ENCODE data around the gene ABHD13. TPM values are rescaled to one million over a fixed set of nuclear protein-coding genes. Genes with fewer than 3 reads are reported as not detected.
A peak's percentile ranks its signal among the peaks of the same experiment; 100 is the strongest.
"Not testable (repeated sequence)": the region's sequence is repeated elsewhere in the genome, so short reads cannot be mapped to it uniquely, and the experiment has no call there.

The ABHD13 gene
- polyA plus RNA-seq, 4 donors: 4.5 to 11.6 (median 6.2) TPM

DNA sequence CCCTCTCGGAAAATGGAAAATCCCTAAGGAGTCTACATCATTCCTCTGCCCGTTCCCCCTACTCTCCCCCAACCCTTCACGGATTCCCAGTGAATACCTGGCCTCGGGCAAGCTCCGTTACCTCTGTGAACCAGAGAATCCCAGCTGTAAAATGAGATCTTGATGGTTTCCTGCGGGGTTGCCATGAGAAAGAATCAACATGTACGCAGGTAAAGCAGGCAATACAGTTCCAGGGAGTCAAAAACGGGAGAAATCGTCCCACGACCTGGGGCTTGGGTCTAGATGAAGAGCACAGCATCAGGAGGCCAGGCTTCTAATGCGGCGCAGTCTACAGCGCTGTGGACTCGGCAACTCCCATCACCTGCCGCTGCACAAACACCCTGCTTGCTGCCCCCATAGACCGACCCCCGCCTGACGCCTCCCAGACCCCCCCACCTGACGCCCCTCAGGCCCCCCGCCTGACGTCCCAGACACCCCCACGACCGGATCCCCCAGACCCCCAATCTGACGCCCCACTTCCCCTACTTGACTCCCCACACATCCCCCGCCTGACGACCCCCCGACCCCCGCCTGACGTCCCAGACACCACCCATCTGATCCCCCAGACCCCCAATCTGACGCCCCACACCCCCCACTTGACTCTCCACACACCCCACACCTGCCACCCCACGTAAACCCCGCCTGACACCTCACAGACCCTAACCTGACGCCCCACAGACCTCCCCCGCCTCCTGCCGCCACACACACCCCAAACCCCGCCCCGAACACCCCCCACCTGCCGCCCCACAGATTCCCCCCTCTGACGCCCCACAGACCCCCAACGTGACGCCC, 3.5 kb upstream of the ABHD13 start:
- DNase-seq (peak in 1 of 2 donors; percentile 36), FAIRE-seq (no peak)
- no peaks in the 10 kb centered on the region for H3K27me3 ChIP-seq (ENCODE audit: control insufficient read depth in 3 of 3, insufficient read depth in 3 of 3, low read length in 3 of 3)
- peaks cover 3 to 9% (median 6%) of the 10 kb centered on the region in 3 donors for H3K4me1 ChIP-seq (ENCODE audit: control insufficient read depth in 3 of 3, insufficient read depth in 2 of 3, low read depth in 1 of 3, low read length in 2 of 3)
- no peaks in the 10 kb centered on the region for H3K9me3 ChIP-seq (ENCODE audit: control insufficient read depth in 2 of 2, insufficient read depth in 1 of 2, low read depth in 1 of 2, low read length in 1 of 2)
- H3K27ac ChIP-seq (ENCODE audit: low read depth in 1 of 3, low read length in 2 of 3): no peak overlapping the region
- WGBS, 3 donors: 10 to 28% (median 13%) methylated on average over 30 to 41 of the region's 41 CpGs
- peaks cover 0 to 6% (median 5%) of the 10 kb centered on the region in 3 donors for H3K36me3 ChIP-seq (ENCODE audit: control insufficient read depth in 3 of 3, insufficient read depth in 2 of 3, low read depth in 1 of 3, low read length in 3 of 3)
- H3K4me3 ChIP-seq (ENCODE audit: low read depth in 1 of 3, low read length in 3 of 3): peak overlapping the region; percentile 44 to 69 (median 63)

DNA sequence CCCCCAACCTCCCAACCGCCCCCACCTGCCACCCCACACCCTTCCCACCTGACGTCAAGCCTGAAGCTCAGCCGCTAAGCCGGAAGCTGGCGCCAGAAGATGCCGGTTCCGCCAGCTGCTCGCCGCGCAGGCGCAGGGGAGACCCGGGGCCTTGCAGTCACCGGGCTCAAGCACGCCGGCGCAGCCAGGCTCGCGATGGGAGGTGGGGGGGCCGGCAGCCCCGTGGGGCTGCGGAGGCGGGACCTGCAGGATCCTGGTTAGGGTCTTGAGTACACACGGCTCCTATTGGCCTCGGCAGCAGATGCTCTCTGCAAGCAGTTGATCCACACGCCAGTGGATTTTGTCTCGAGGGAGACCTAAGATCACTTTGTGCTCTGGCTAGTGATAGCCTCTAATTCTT, 2.8 kb upstream of the ABHD13 start, which contains the start of gene LIG4:
Gene LIG4 (minus strand): TSS at position 101 of the 400 bp plus-strand sequence. CDS start 4,268 bp downstream, outside the sequence.
- H3K27ac ChIP-seq (ENCODE audit: low read depth in 1 of 3, low read length in 2 of 3): peak within 1 kb of the TSS in 2 of 3 donors; percentile 57 to 78
- H3K9me3 ChIP-seq (ENCODE audit: control insufficient read depth in 2 of 2, insufficient read depth in 1 of 2, low read depth in 1 of 2, low read length in 1 of 2): no peaks in the 10 kb centered on the region
- FAIRE-seq: no peak
- peak; percentile 94 to 96 for DNase-seq
- H3K27me3 ChIP-seq (ENCODE audit: control insufficient read depth in 3 of 3, insufficient read depth in 3 of 3, low read length in 3 of 3): no peaks in the 10 kb centered on the region
- H3K4me3 ChIP-seq (ENCODE audit: low read depth in 1 of 3, low read length in 3 of 3): peak within 1 kb of the TSS; percentile 44 to 69 (median 63)
- WGBS, 3 donors: 0% methylated on average over 21 to 26 of the region's 26 CpGs
- H3K4me1 ChIP-seq (ENCODE audit: control insufficient read depth in 3 of 3, insufficient read depth in 2 of 3, low read depth in 1 of 3, low read length in 2 of 3): peaks cover 4 to 12% (median 7%) of the 10 kb centered on the region in 3 donors
- peaks cover 0 to 4% (median 3%) of the 10 kb centered on the region in 3 donors for H3K36me3 ChIP-seq (ENCODE audit: control insufficient read depth in 3 of 3, insufficient read depth in 2 of 3, low read depth in 1 of 3, low read length in 3 of 3)

DNA sequence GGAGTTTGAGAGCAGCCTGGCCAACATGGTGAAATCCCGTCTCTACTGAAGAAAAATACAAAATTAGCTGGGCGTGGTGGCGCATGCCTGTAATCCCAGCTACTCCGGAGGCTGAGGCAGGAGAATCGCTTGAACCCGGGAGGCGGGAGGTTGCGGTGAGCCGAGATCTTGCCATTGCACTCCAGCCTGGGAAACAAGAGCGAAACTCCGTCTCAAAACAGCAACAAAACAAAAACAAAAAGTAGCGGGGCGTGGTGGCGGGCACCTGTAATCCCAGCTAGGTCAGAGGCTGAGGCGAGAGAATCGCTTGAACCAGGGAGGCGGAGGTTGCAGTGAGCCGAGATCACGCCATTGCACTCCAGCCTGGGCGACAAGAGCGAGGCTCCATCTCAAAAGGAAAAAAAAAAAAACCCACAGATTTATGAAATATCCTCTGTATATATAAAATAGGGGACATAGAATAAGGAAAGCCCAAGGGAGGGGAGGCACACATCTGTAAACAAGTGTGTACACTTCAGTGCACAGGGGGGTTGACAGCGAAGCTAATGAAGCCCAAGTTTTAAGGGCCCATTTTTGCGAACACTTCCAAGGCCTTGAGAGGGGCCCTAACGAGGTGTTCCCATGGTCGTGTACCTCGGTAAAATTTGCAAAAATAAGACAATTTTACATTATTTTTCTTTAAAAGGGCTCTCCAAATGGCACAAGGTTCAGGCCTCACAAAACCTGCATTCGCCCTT, 717 bp upstream of the ABHD13 start:
- H3K27ac ChIP-seq (ENCODE audit: low read depth in 1 of 3, low read length in 2 of 3): peak overlapping the region; percentile 71 to 98 (median 83)
- H3K36me3 ChIP-seq (ENCODE audit: control insufficient read depth in 3 of 3, insufficient read depth in 2 of 3, low read depth in 1 of 3, low read length in 3 of 3); FAIRE-seq; DNase-seq; H3K27me3 ChIP-seq (ENCODE audit: control insufficient read depth in 3 of 3, insufficient read depth in 3 of 3, low read length in 3 of 3); H3K9me3 ChIP-seq (ENCODE audit: control insufficient read depth in 2 of 2, insufficient read depth in 1 of 2, low read depth in 1 of 2, low read length in 1 of 2): not testable (repeated sequence)
- 66 to 70% (median 67%) methylated on average over 27 of the region's 27 CpGs for WGBS, 3 donors
- peaks cover 4 to 12% (median 7%) of the 10 kb centered on the region in 3 donors for H3K4me1 ChIP-seq (ENCODE audit: control insufficient read depth in 3 of 3, insufficient read depth in 2 of 3, low read depth in 1 of 3, low read length in 2 of 3)
- H3K4me3 ChIP-seq (ENCODE audit: low read depth in 1 of 3, low read length in 3 of 3): peak overlapping the region; percentile 68 to 96 (median 95)

DNA sequence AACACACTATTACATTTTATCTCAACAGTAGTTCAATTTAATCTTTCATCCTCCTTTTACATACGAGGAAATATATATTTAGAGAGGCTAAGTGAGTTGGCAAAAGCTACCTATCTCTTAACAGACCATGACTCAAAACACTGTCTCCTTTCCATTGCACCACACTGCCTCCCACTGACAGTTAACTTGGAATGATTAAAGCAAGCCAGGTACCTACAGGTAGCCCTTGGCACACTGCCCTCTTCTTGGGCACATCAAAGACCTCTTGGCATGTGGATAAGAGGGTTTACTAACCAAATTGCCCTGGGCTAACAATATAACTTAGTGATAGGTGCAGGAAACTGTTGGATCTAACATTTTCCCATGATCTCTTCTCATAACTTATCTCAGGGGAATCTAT, 1.8 kb downstream of the ABHD13 start:
- no peak overlapping the region for H3K4me3 ChIP-seq (ENCODE audit: low read depth in 1 of 3, low read length in 3 of 3)
- H3K36me3 ChIP-seq (ENCODE audit: control insufficient read depth in 3 of 3, insufficient read depth in 2 of 3, low read depth in 1 of 3, low read length in 3 of 3): no peaks in the 10 kb centered on the region
- no peaks in the 10 kb centered on the region for H3K27me3 ChIP-seq (ENCODE audit: control insufficient read depth in 3 of 3, insufficient read depth in 3 of 3, low read length in 3 of 3)
- peaks cover 5 to 16% (median 7%) of the 10 kb centered on the region in 3 donors for H3K4me1 ChIP-seq (ENCODE audit: control insufficient read depth in 3 of 3, insufficient read depth in 2 of 3, low read depth in 1 of 3, low read length in 2 of 3)
- no peak for FAIRE-seq
- H3K27ac ChIP-seq (ENCODE audit: low read depth in 1 of 3, low read length in 2 of 3): no peak overlapping the region
- WGBS, 3 donors: 0 to 31% (median 17%) methylated on average over 1 of the region's 1 CpG
- DNase-seq: peak; percentile 28 to 69
- H3K9me3 ChIP-seq (ENCODE audit: control insufficient read depth in 2 of 2, insufficient read depth in 1 of 2, low read depth in 1 of 2, low read length in 1 of 2): no peaks in the 10 kb centered on the region

DNA sequence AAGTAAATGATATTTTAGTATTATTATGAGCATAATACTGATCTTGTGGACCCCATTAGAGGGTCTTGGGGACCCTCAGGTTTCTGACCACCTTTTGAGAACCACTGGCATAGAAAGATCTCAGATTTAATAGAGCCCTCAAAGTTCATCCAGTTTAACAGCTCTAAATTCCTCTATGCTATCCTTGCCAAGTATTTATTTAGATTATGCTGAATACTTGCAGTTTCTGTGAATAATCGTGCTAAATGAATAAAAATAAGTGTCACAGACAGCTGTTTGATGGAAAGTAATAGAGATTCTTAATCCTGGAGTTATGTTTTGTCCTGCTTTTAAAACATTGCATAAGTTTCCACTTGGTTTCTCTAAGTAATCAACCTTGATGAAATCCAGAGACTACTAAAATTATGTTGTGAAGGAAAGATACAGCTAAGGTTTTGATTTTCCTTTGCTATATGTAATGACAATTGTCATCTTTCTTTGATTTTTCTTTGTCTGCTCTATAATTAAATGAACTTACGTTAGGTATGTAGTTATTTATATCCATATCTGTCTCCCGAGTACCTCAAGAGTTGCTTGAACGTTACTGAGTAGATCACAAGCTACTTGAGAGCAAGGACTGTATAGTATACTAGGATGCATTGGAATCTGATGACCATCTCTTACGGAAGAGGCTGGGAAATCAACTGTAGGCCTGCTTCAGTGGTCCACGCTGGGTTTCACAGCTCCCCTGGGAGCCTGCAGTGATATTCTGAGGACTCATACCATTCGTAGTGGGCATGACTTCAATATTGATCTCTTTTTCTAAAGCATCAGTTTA, 5.7 kb downstream of the ABHD13 start:
- no peak for FAIRE-seq
- 77 to 88% (median 82%) methylated on average over 7 of the region's 7 CpGs for WGBS, 3 donors
- peaks cover 5 to 20% (median 15%) of the 10 kb centered on the region in 3 donors for H3K4me1 ChIP-seq (ENCODE audit: control insufficient read depth in 3 of 3, insufficient read depth in 2 of 3, low read depth in 1 of 3, low read length in 2 of 3)

GRCh38 chr13:108225440-108225839, 7.2 kb downstream of the ABHD13 start:
- Histone ChIP-seq H3K9me3 (ENCODE audit: control insufficient read depth in 2 of 2, insufficient read depth in 1 of 2, low read depth in 1 of 2, low read length in 1 of 2) (no peaks in the 10 kb centered on the region), H3K27ac (ENCODE audit: low read depth in 1 of 3, low read length in 2 of 3) (no peak overlapping the region), H3K4me1 (ENCODE audit: control insufficient read depth in 3 of 3, insufficient read depth in 2 of 3, low read depth in 1 of 3, low read length in 2 of 3) (peaks cover 2 to 13% (median 11%) of the 10 kb centered on the region in 3 donors), H3K27me3 (ENCODE audit: control insufficient read depth in 3 of 3, insufficient read depth in 3 of 3, low read length in 3 of 3) (no peaks in the 10 kb centered on the region), H3K36me3 (ENCODE audit: control insufficient read depth in 3 of 3, insufficient read depth in 2 of 3, low read depth in 1 of 3, low read length in 3 of 3) (peaks cover 0 to 3% (median 0%) of the 10 kb centered on the region in 3 donors), H3K4me3 (ENCODE audit: low read depth in 1 of 3, low read length in 3 of 3) (no peak overlapping the region)
- FAIRE-seq (no peak), DNase-seq (peak in 1 of 2 donors; percentile 19)
- 74 to 77% (median 74%) methylated on average over 1 of the region's 1 CpG for WGBS, 3 donors

More for the DNA sequence above, 5.7 kb downstream of the ABHD13 start:
- H3K9me3 ChIP-seq (ENCODE audit: control insufficient read depth in 2 of 2, insufficient read depth in 1 of 2, low read depth in 1 of 2, low read length in 1 of 2): no peaks in the 10 kb centered on the region
- no peak overlapping the region for H3K27ac ChIP-seq (ENCODE audit: low read depth in 1 of 3, low read length in 2 of 3)
- no peaks in the 10 kb centered on the region for H3K27me3 ChIP-seq (ENCODE audit: control insufficient read depth in 3 of 3, insufficient read depth in 3 of 3, low read length in 3 of 3)
- DNase-seq: no peak
- no peak overlapping the region for H3K4me3 ChIP-seq (ENCODE audit: low read depth in 1 of 3, low read length in 3 of 3)
- H3K36me3 ChIP-seq (ENCODE audit: control insufficient read depth in 3 of 3, insufficient read depth in 2 of 3, low read depth in 1 of 3, low read length in 3 of 3): no peaks in the 10 kb centered on the region

DNA sequence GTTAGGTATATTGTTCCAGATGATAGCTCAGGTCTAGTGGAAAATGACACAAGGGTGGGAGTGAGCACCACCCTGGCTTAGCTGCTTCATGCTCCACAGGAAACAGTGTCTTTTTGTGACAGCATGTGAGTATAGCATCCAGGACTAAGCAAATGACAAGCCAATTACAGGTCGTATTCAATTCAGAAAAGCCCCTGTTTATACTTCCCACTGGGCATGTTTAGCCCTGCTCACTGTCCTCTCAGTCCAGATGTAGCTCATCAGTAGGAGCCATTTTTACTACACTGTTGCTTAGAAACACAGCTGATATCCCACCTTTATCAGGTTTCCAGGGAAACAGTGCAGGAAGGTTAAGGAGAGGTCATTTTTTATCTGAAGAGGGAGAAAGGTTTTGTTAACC, 8.0 kb downstream of the ABHD13 start:
- FAIRE-seq: no peak
- H3K9me3 ChIP-seq (ENCODE audit: control insufficient read depth in 2 of 2, insufficient read depth in 1 of 2, low read depth in 1 of 2, low read length in 1 of 2): no peaks in the 10 kb centered on the region
- peak overlapping the region in 1 of 3 donors; percentile 24 for H3K27ac ChIP-seq (ENCODE audit: low read depth in 1 of 3, low read length in 2 of 3)
- no peak overlapping the region for H3K4me3 ChIP-seq (ENCODE audit: low read depth in 1 of 3, low read length in 3 of 3)
- DNase-seq: peak; percentile 29 to 50
- H3K4me1 ChIP-seq (ENCODE audit: control insufficient read depth in 3 of 3, insufficient read depth in 2 of 3, low read depth in 1 of 3, low read length in 2 of 3): peaks cover 2 to 13% (median 11%) of the 10 kb centered on the region in 3 donors
- no peaks in the 10 kb centered on the region for H3K27me3 ChIP-seq (ENCODE audit: control insufficient read depth in 3 of 3, insufficient read depth in 3 of 3, low read length in 3 of 3)
- H3K36me3 ChIP-seq (ENCODE audit: control insufficient read depth in 3 of 3, insufficient read depth in 2 of 3, low read depth in 1 of 3, low read length in 3 of 3): peaks cover 0 to 3% (median 0%) of the 10 kb centered on the region in 3 donors
- WGBS, 3 donors: 0 to 20% (median 10%) methylated on average over 1 of the region's 1 CpG

Data from small intestine (tissue), 7 donors.